NCI-H1105 treated with DMSO at 0.1 percent for 48 hours (cell line): ENCODE data around the gene FER1L5.

Experiments
- DNase-seq: peaks from one replicate; lab custom pipeline; 2025; lab: John Stamatoyannopoulos, UW

FER1L5 gene

GRCh38 chr2:96681540-96681939 lies 39.0 kb downstream of the FER1L5 start:
- no peak for DNase-seq

DNA sequence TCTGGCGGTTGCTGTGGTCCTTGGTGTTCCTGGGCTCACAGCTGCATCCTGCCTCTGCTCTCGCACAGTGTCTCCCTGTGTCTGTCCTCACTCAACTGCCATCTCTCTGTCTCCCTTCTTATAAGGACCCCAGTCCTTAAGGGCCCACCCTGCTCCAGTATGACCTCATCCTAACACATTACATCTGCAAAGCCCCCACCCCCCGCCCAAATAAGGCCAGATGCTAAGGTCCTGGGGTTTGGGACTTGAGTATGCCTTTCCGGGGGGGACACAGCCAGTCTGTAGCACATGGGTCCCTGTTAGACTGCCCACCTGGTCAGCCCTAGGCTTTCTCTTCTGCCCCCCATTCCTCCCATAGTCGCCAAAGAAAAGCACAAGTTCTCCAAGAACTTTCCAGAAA lies 40.7 kb downstream of the FER1L5 start:
- DNase-seq = no peak

GRCh38 chr2:96683972-96684820 lies 41.6 kb downstream of the FER1L5 start:
- DNase-seq = no peak

DNA sequence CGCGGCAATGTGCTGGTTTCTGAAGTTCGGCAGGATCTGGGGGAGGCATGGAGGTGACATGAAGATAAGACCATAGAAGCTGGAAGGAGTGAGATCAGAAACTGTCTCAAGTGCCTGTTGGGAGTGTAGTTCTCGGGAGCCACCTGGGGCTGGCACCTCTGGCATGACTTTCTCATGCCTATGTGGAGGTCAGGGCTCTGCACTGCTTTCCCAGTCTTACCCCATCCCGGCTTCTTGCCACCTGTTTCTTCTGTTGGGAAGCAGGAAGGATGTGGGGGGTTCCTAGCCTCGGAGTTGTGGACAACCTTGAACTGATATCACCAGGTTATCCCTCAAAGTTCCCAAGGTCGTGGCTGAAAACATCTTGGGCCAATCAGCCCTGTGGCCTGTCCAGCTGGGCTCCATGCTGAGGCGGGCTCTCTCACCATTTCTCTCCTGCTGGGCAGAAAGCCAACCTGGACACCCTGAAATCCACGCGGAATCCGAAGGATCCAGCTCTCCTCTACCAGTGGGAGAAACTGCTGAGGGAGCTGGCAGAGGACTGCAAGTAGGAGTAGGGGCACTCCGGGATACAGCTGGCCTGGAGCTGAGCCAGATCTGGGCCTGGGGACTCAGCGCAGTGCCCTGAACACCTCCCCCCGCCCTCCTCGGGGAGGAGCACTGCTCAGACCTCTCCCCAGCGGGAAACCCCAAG lies 42.5 kb downstream of the FER1L5 start:
- DNase-seq = no peak

- peak; percentile 59 for DNase-seq
Measured at GRCh38 chr2:96685577-96686459, 43.3 kb downstream of the FER1L5 start.

DNA sequence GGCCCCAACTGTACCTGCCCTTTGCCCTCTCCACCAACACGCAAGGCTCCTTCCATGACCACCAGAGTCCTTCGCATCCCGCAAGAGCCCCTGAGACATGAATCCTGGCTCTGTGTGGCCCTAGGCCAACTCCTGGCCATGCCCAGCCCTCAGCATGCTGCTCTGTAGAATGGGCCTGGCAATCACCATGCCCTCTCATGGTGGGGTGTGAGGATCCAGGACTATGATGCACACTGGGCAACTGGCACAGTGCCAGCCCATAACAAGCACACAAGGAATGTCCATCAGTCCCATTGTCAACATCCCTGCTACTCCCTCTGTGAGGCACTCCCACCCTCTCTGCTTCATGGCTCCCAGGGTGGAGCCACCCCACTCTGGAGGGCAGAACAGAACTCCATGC lies 44.7 kb downstream of the FER1L5 start:
- no peak for DNase-seq

DNA sequence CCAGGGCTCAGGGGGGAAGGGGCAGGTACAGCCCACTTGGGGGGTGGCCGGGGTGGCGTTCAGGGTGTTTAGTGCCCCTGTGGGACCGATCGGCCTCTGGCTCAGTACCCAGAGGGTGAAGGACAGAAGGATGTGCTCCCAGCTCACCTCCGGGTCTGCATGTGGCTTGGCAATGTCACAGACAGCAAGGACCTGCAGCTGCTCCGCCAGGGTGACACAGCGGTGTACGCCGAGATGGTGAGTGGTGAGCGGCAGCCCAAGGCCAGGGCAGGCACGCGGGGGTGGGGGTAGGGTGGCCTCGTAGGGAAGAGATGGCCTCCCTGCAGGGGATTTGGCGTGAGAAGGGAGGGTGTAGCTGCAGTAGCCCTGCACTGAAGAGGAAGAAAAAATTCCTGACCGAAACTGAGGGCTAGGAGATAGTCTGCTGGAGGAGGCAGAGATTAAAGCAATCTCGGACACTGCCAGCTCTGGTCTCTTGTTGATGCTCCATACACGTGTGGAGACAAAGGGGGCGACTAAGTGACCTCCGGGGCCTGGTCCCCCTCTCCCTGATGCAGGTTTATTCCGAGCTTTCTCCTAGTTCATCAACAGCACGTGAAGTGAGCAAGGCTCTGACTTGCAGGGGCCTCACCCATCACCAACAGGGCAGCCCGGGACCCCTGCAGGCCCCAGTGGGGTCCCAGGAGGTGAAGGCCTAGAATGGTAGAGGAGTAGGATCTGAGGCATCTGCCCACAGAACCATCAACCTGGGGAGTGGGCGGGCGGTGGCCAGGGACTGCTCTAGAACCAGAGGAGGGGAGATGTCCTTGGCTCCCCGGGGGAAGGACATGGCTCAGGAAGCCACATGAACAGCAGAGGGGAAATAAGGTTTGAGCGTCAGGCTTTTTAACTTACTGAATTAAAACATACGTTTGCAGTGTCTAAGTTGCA lies 45.4 kb downstream of the FER1L5 start:
- DNase-seq = no peak

DNA sequence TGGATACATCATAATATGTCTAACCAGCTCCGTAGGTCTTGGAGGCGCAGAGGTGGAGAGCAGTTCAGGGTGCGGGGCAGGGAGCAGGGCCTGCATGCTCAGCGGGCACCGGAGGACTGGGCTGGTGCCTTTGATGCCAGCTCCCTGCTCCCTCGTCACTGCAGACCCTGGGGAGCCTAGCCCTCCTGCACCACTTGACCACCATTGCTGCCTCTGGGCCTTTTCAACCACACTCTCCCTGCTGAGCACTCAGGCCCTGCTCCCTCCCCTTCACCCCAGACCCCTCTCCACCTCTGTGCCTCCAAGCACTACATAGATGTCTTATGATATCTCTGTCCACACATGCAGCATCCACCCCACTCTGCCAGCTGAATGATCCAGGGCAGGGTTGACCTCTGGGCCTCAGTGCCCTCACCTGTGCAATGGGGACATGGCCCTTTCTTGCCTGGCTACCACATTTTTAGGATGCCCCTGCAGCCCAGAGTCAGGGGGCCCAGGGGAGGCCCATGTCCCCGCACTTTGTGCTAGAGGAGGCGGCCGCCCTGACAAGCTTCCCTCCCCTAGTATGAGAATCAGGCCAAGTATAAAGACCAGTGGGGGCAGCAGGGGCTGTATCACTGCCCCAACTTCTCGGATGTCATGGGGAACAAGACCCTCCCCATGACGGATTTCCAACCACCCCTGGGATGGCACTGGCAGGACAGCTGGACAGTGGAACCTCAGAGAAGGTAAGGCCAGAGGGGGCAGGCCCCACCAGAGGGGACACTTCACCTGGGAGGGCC lies 46.3 kb downstream of the FER1L5 start:
- no peak for DNase-seq

GRCh38 chr2:96689431-96689991 lies 46.9 kb downstream of the FER1L5 start:
- no peak for DNase-seq

DNA sequence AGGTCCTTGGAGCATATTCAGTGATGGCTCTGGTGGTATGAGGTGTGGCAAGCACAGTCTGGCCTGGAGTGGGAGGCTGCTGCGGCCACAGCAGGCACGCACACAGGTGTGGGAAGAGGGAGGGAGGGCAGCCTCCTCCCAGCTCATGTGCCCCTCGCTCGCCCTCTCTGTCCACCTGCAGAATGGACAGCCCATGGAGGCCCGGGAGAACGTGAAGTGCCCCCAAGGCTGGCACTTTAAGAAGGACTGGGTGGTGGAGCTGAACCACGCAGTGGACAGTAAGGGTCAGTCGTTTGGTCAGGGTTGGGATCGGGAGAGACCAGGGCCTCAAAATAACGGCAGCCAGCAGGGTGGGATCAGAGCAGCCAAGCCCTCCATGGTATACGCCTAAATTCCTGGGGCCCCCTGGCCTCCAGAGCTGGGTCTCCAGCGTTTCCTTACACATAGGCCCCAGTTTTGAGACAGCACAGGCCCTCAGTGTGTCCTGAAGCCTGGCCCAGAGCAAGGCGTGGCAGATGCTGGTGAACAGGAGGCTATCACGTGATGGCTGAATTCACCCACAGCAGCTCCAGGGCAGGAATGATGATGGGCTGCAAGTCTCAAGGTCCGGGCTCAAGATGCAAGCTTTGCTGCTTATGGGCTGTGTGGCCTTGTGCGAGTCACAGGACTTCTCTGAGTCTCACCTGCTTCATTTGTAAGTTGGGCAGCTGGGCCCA lies 47.9 kb downstream of the FER1L5 start:
- DNase-seq = no peak

- DNase-seq = no peak
Measured at GRCh38 chr2:96691022-96691612, 48.6 kb downstream of the FER1L5 start.

DNA sequence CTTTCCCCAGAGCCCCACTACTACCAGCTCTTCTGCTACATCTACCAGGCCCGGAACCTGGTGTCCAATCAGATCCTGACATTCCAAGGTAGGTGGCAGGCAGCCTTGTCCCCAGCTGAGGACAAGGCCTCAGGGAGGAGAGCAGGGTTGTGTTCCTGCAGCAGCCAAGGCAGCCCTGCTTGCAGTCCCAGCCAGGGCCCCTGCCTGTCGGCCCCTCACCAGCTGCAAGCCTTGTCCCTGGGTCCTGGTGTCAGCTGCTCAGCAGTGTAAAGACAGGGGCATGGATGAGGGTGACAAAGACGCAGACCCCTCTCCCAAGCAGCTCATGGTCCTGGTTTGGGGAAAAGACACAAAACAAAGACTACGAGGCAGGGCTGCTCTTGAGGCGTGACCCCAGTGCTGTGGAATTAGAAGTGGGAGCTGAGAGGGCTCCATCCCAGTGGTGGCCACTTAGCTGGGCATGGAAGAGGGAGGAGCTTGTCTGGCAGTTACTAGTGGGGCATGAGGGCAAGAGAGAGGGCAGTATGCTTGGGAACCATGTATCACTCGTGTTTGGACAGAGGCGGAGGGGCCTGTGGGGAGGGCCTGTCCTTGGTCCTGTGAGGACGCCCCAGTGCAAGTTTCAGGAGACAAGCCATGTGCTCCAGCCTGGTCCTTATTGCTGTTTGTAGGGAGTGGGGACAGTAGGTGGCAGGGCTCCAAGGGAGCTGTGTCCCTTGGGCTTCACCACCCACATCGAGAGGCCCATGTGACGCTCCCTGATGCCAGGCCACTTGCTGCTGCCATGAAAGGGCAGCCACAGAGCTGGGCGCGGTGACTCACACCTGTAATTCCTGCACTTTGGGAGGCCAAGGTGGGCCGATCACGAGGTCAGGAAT lies 49.8 kb downstream of the FER1L5 start:
- DNase-seq = no peak

DNA sequence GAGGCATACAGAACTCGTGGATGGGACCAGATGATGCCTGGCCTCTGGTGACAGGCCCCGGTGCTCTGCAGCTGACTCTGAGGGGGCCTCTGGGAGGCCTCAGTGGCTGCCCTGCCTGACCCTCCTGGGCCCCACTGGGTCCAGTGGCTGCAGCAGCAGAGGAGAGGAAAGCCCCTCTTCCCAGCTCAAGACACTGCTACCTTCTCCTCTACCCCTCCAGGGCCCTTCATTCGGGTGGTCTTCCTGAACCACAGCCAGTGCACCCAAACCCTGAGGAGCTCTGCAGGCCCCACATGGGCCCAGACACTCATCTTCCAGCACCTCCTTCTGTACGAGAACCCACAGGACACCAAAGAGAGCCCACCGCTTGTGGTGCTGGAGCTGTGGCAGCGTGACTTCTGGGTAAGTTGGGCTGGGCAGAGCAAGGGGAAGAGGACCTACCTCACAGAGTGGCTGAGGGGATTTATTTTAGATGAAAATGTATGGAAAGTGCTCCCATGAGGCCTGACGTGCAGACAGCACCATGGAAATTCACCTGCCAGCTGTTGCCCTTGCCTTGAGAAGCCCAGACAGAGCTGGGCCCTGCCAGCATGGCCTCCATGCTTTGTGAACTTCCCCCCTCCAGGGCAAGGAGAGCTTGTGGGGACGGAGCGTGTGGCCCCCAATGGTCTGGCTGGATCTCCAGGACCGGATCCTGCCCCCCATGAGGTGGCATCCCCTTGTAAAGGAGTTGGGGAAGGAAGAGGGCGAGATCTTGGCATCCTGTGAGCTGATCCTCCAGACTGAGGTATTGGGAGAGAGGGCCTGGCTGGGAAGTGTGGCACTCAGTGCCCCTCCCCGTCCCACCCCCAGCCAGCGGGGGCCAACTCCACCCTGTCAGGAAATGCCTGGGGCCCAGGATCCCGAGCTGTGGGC lies 51.0 kb downstream of the FER1L5 start:
- DNase-seq = no peak

DNA sequence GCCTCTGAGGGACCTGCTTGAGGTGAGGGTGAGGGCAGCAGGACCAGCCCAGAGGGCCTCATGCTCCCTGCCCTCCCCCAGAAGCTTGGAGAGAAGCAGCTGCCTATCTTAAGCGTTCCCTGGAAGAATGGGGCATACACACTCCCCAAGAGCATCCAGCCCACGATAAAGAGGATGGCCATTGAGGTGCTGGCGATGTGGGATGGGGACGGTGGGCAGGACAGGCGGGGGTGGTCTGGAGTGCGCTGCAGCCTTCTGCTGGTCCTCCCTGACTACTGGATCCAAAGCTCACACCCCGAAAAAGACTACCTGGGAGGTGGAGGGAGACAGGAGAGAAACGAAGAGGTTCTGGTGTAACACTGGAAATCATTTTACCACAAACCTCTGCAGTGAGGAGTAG lies 51.7 kb downstream of the FER1L5 start:
- DNase-seq = no peak

- DNase-seq = no peak
Measured at GRCh38 chr2:96694816-96695455, 52.4 kb downstream of the FER1L5 start.

DNA sequence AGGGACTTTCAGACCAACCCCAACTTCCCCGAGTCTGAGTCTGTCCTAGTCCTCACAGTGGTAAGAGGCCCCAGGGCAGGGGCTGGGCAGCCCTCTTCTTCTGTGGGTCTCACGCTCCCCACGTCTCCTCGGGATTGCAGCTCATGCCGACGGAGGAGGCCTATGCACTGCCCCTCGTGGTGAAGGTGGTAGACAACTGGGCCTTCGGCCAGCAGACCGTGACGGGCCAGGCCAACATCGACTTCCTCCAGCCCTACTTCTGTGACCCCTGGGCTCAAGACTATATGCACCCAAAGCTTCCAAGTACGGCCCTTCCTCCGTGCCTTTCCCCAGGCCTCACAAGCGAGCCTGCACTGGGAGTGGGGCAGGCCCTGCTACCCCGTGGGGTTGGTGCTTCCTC lies 53.0 kb downstream of the FER1L5 start:
- no peak for DNase-seq

DNA sequence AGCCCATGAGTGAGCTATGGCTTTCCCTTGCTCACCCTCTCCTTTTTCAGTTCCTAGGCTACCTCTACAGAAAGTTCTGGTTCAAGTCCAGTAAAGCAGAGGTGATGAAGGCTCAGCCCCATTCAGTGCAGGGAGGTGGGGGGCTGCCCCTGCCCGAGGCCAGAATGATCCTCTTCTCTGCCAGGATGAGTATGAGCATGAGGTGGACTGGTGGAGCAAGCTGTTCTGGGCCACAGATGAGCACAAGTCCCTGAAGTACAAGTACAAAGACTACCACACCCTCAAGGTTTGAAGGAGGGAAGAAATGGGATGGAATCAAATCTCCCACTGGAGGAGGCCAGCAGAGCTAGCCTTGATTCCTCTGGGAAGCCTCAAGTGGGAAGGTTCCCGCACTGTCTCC lies 54.9 kb downstream of the FER1L5 start:
- DNase-seq = no peak
